HG02885 (cell line): ENCODE data around the gene CHML.
A peak's percentile ranks its signal among the peaks of the same experiment; 100 is the strongest.

Source experiments
- ATAC-seq: cut with Tn5 transposase; IDR thresholded peaks from one replicate; pipeline ENCODE4 v1.9.1; 2021; ENCODE audit warnings: mild to moderate bottlenecking; ENCODE audit not compliant: unreplicated experiment, poor library complexity

Gene CHML

GRCh38 chr1:241592273-241592958 is 47.8 kb downstream of the CHML start:
- ATAC-seq, result peak; percentile 86

DNA sequence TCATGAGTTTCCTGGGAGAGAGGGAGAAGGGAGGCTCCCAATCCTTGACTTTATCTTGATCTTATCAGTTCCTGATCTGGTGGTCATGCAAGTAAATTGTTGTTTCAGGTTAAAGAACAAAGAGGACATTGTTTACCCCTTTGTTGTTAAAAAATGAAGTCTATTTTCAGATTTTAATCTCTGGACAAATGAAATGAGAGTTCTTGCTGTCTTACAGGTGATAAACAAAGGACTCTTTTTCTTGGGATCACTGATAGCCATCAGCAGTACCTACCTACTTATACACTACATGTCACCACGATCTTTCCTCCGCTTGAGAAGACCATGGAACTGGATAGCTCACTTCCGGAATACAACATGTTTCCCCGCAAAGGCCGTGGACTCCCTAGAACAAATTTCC is 48.4 kb downstream of the CHML start:
- ATAC-seq, result no peak

DNA sequence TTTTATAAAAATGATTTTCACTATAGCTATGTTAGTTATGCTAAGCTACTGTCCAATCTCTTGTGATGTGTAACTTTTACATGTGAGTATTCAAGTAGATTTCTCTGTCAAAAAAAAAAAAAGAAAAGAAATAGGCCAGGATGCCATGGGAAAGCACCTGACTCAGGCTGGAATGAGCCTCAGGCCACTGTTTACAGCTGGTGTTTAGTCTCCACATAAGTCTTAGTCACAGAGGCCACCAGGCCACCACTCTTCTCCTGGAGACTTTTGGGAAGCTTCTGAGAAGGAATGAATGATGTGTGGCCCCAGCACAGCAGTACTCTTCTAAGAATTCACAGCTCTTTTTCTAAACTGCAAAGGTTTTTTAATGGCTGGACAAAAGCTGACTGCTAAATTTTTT is 48.9 kb downstream of the CHML start:
- no peak for ATAC-seq

DNA sequence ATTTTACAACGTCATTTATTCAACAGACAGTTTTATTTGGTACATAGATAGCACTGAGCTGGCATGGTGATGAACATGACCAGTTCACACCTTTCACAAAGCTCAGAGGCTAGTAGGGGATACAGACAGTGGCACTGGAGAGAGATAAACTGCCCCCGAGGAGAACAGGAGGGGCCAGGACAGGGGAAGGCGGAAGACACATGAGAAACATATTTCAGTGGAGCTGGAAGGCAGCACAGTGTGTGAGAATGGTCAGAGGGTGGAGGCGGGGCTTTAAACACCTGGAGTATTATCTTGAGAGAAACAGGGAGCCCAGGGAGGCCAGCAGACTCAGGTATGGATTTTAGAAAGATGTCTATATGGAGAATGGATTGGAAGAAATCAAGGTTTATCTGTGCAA is 49.5 kb downstream of the CHML start:
- no peak for ATAC-seq
